HepG2 (cell line): ENCODE measurements around the gene COL18A1. TPM values are rescaled to one million over a fixed set of nuclear protein-coding genes. Genes with fewer than 3 reads are reported as not detected.

Experiments used
- ARNTL ChIP-seq: sonication (generic); formaldehyde crosslinking; IDR thresholded peaks from 2 replicates; pipeline ENCODE4 v1.4.0; 2020; ENCODE audit warnings: mild to moderate bottlenecking, missing genetic modification reagents
- BORCS8-MEF2B ChIP-seq: sonication (generic); formaldehyde crosslinking; IDR thresholded peaks from 2 replicates; pipeline ENCODE4 v1.8.0; 2022; ENCODE audit warnings: mild to moderate bottlenecking, missing genetic modification reagents
- EED ChIP-seq: sonication (generic); formaldehyde crosslinking; IDR thresholded peaks from 2 replicates; pipeline ENCODE4 v1.5.0; 2020; ENCODE audit warnings: mild to moderate bottlenecking, missing genetic modification reagents
- GABPA ChIP-seq, 2 experiments: IDR thresholded peaks; 2 replicates each; pipeline ENCODE4 v1.6.1; 2011 to 2016; ENCODE audit warnings: low read depth in 2 of 2, low read length in 1 of 2, missing biosample characterization in 1 of 2, missing genetic modification characterization in 1 of 2
- KAT7 ChIP-seq: IDR thresholded peaks from 2 replicates; pipeline ENCODE4 v1.6.1; 2018; ENCODE audit warnings: borderline replicate concordance, missing compliant biosample characterization
- POLR2G ChIP-seq: fragments of 200-400 bp; formaldehyde crosslinking; IDR thresholded peaks from 2 replicates; pipeline ENCODE4 v1.6.1; 2018; ENCODE audit warnings: mild to moderate bottlenecking, low read depth, low read length, moderate library complexity
- SRSF1 ChIP-seq: fragments of 200-400 bp; formaldehyde crosslinking; optimal IDR thresholded peaks from 2 replicates; pipeline ENCODE3; 2017; ENCODE audit warnings: mild to moderate bottlenecking, low read depth, low read length, moderate library complexity
- TMF1 ChIP-seq: sonication (generic); formaldehyde crosslinking; IDR thresholded peaks from 2 replicates; pipeline ENCODE4 v1.8.1; 2022; ENCODE audit warnings: low read depth, missing genetic modification reagents
- ZBTB10 ChIP-seq: sonication (generic); formaldehyde crosslinking; IDR thresholded peaks from 2 replicates; pipeline ENCODE4 v1.4.0; 2020; ENCODE audit warnings: missing genetic modification reagents, borderline replicate concordance
- ZC3H13 ChIP-seq: sonication (generic); formaldehyde crosslinking; IDR thresholded peaks from 2 replicates; pipeline ENCODE4 v1.8.1; 2023; ENCODE audit warnings: mild to moderate bottlenecking, missing genetic modification reagents, moderate library complexity
- ZNF292 ChIP-seq: sonication (generic); formaldehyde crosslinking; IDR thresholded peaks from 2 replicates; pipeline ENCODE4 v1.8.1; 2022; ENCODE audit warnings: mild to moderate bottlenecking, low read depth, missing genetic modification reagents, borderline replicate concordance
- ZNF331 ChIP-seq: sonication (generic); formaldehyde crosslinking; IDR thresholded peaks from 2 replicates; pipeline ENCODE4 v1.4.0; 2020; ENCODE audit warnings: missing genetic modification reagents
- ZNF512B ChIP-seq: sonication (generic); formaldehyde crosslinking; IDR thresholded peaks from 2 replicates; pipeline ENCODE4 v1.5.1; 2020; ENCODE audit warnings: missing genetic modification reagents, mild to moderate bottlenecking, borderline replicate concordance
- ZNF652 ChIP-seq: IDR thresholded peaks from 2 replicates; pipeline ENCODE4 v1.6.1; 2016; ENCODE audit warnings: low read depth, borderline replicate concordance
- ZNF687 ChIP-seq: sonication (generic); formaldehyde crosslinking; IDR thresholded peaks from 2 replicates; pipeline ENCODE4 v1.5.1; 2020; ENCODE audit warnings: mild to moderate bottlenecking, missing genetic modification reagents, moderate library complexity
- ZNF740 ChIP-seq: sonication (generic); formaldehyde crosslinking; IDR thresholded peaks from 2 replicates; pipeline ENCODE4 v1.4.0; 2020; ENCODE audit warnings: missing genetic modification reagents
- ZNF772 ChIP-seq: sonication (generic); formaldehyde crosslinking; IDR thresholded peaks from 2 replicates; pipeline ENCODE4 v1.5.0; 2020; ENCODE audit warnings: mild to moderate bottlenecking, missing genetic modification reagents
- ZSCAN31 ChIP-seq: sonication (generic); formaldehyde crosslinking; IDR thresholded peaks from 2 replicates; pipeline ENCODE4 v1.5.0; 2020; ENCODE audit warnings: low read depth, mild to moderate bottlenecking, missing genetic modification reagents
- polyA plus RNA-seq, 8 experiments: library from polyadenylated mRNA; depleted of rRNA in 3 of 8; stranded (reverse) in 7 of 8; unstranded in 1 of 8; fragments of >200 nt; fragmentation: Illumina TruSeq in 4 of 8; extraction: Trizol in 4 of 8; gene quantifications; 2 replicates each; pipeline versions ENCODE4 v1.2.1 to v1.2.3, GENCODE V29; 2011 to 2016; ENCODE audit warnings: low read depth in 4 of 8, missing spikeins in 1 of 8, mixed read lengths in 1 of 8; ENCODE audit not compliant: insufficient read depth in 1 of 8
- total RNA-seq, 5 experiments: library from RNA; depleted of rRNA; stranded (reverse); fragments of >200 nt; fragmentation: Illumina TruSeq; extraction: Trizol; gene quantifications; 2 replicates each; pipeline ENCODE4 v1.2.3, GENCODE V29; 2016; ENCODE audit warnings: low read depth in 1 of 5

COL18A1 gene
- total and polyA plus RNA-seq, 2 of the 13 experiments (the other 11 are each of a cell fraction or from before 2014, with no cell fraction given), result 79.0 to 102 TPM

- TF ChIP-seq ZBTB10 (CRISPR knock-in tag) (no peak), KAT7 (CRISPR knock-in tag) (no peak), EED (CRISPR knock-in tag) (no peak), ZNF687 (CRISPR knock-in tag) (peak; percentile 5), TMF1 (CRISPR knock-in tag) (0 out of 2 replicates have a peak, but pooled peaks have one; percentile 33), ZNF772 (CRISPR knock-in tag) (0 out of 2 replicates have a peak, but pooled peaks have one; percentile 29), SRSF1 (peak; percentile 17), GABPA (IDR thresholded peaks at IDR 0.05; ENCODE audit: low read depth, low read length) (no peak), GABPA (CRISPR knock-in tag; IDR thresholded peaks at IDR 0.05; ENCODE audit: low read depth) (no peak), BORCS8-MEF2B (CRISPR knock-in tag) (0 out of 2 replicates have a peak, but pooled peaks have one; percentile 38), ZSCAN31 (CRISPR knock-in tag) (peak; percentile 37; the same call in 1 of the 2 replicates), ZNF512B (CRISPR knock-in tag) (no peak), ZNF331 (no peak), ZNF292 (CRISPR knock-in tag) (0 out of 2 replicates have a peak, but pooled peaks have one; percentile 10), ZNF652 (CRISPR knock-in tag) (no peak), ZC3H13 (CRISPR knock-in tag) (no peak), ZNF740 (no peak), POLR2G (0 out of 2 replicates have a peak, but pooled peaks have one; percentile 17), ARNTL (CRISPR knock-in tag) (no peak)
Observed at GRCh38 chr21:45423968-45424853, 19.2 kb downstream of the COL18A1 start (continued).
